Measurements from ENCODE around the gene IGIP.
A peak's percentile ranks its signal among the peaks of the same experiment; 100 is the strongest.

IGIP gene

GRCh38 chr5:140125637-140126036, at the start of gene IGIP:
IGIP (plus strand) TSS chr5:140125937; CDS start chr5:140128477, 2,540 bp downstream.
- DNase-seq, result no peak

GRCh38 chr5:140076142-140076541, 49.6 kb upstream of the IGIP start:
- no peak for DNase-seq

GRCh38 chr5:140076788-140077187, 48.9 kb upstream of the IGIP start:
- no peak for DNase-seq

GRCh38 chr5:140083120-140083519, 42.6 kb upstream of the IGIP start:
- DNase-seq, result no peak

GRCh38 chr5:140083650-140084049, 42.1 kb upstream of the IGIP start:
- no peak for DNase-seq

GRCh38 chr5:140084541-140084940, 41.2 kb upstream of the IGIP start:
- DNase-seq, result no peak

- DNase-seq, result no peak
These were observed 35.5 kb upstream of the IGIP start for GRCh38 chr5:140090251-140090650.

- DNase-seq, result no peak
These were observed 32.6 kb upstream of the IGIP start for GRCh38 chr5:140093179-140093578.

- DNase-seq, result no peak
These were observed 31.9 kb upstream of the IGIP start for GRCh38 chr5:140093866-140094265.

- DNase-seq, result no peak
These were observed 30.8 kb upstream of the IGIP start for GRCh38 chr5:140094889-140095288.

GRCh38 chr5:140101179-140101578, 24.6 kb upstream of the IGIP start:
- no peak for DNase-seq

- no peak for DNase-seq
These were observed 22.6 kb upstream of the IGIP start for GRCh38 chr5:140103154-140103553.

GRCh38 chr5:140104100-140104499, 21.6 kb upstream of the IGIP start:
- DNase-seq, result no peak

- peak; percentile 24 for DNase-seq
These were observed 19.6 kb upstream of the IGIP start for GRCh38 chr5:140106101-140106500.

- DNase-seq, result no peak
These were observed 18.9 kb upstream of the IGIP start for GRCh38 chr5:140106805-140107311.

GRCh38 chr5:140107312-140108092, 18.2 kb upstream of the IGIP start:
- peak; percentile 95 for DNase-seq

- DNase-seq, result peak; percentile 65
These were observed 17.4 kb upstream of the IGIP start for GRCh38 chr5:140108093-140109017.

- peak; percentile 40 for DNase-seq
These were observed 16.5 kb upstream of the IGIP start for GRCh38 chr5:140109018-140109758.

- DNase-seq, result no peak
These were observed 15.7 kb upstream of the IGIP start for GRCh38 chr5:140109759-140110645.

GRCh38 chr5:140110646-140110957, 15.1 kb upstream of the IGIP start:
- no peak for DNase-seq

- DNase-seq, result peak; percentile 14
These were observed 14.5 kb upstream of the IGIP start for GRCh38 chr5:140111011-140111858.
